Islet of Langerhans (tissue), 1 donor: ENCODE data around the gene RPL32.
A peak's percentile ranks its signal among the peaks of the same experiment; 100 is the strongest.

ENCODE experiments used
- FAIRE-seq: peaks from one replicate; lab custom pipeline; 2011; peaks lifted over from hg19 to GRCh38; lab: Jason Lieb, UNC

The RPL32 gene

GRCh38 chr3:12832350-12833221 is 8.8 kb downstream of the RPL32 start:
- no peak for FAIRE-seq

GRCh38 chr3:12831301-12831866 is 10.0 kb downstream of the RPL32 start:
- FAIRE-seq: no peak

GRCh38 chr3:12830785-12831156 is 10.6 kb downstream of the RPL32 start:
- no peak for FAIRE-seq

GRCh38 chr3:12829886-12830784 is 11.2 kb downstream of the RPL32 start:
- no peak for FAIRE-seq

GRCh38 chr3:12829404-12829803 is 12.0 kb downstream of the RPL32 start:
- no peak for FAIRE-seq

GRCh38 chr3:12828751-12829150 is 12.6 kb downstream of the RPL32 start:
- no peak for FAIRE-seq

GRCh38 chr3:12825156-12825555 is 16.2 kb downstream of the RPL32 start:
- FAIRE-seq: no peak

GRCh38 chr3:12824299-12824698 is 17.1 kb downstream of the RPL32 start:
- FAIRE-seq: no peak

GRCh38 chr3:12822725-12823373 is 18.5 kb downstream of the RPL32 start:
- no peak for FAIRE-seq

GRCh38 chr3:12818773-12819172 is 22.6 kb downstream of the RPL32 start:
- FAIRE-seq: no peak

- FAIRE-seq: no peak
These were observed 23.1 kb downstream of the RPL32 start for GRCh38 chr3:12818273-12818672.

GRCh38 chr3:12817343-12817710 is 24.0 kb downstream of the RPL32 start:
- FAIRE-seq: no peak

GRCh38 chr3:12816521-12817342 is 24.6 kb downstream of the RPL32 start:
- no peak for FAIRE-seq

GRCh38 chr3:12815719-12816118 is 25.6 kb downstream of the RPL32 start:
- FAIRE-seq: no peak

- no peak for FAIRE-seq
These were observed 26.3 kb downstream of the RPL32 start for GRCh38 chr3:12815078-12815477.

GRCh38 chr3:12813967-12814366 is 27.4 kb downstream of the RPL32 start:
- no peak for FAIRE-seq

GRCh38 chr3:12812812-12813211 is 28.6 kb downstream of the RPL32 start:
- no peak for FAIRE-seq

GRCh38 chr3:12810961-12811360 is 30.4 kb downstream of the RPL32 start:
- no peak for FAIRE-seq

GRCh38 chr3:12810013-12810780 is 31.2 kb downstream of the RPL32 start:
- peak; percentile 70 for FAIRE-seq

- no peak for FAIRE-seq
These were observed 31.9 kb downstream of the RPL32 start for GRCh38 chr3:12809435-12809834.

- no peak for FAIRE-seq
These were observed 32.4 kb downstream of the RPL32 start for GRCh38 chr3:12809001-12809400.
